ENCODE measurements around the gene TAS2R30.
A peak's percentile ranks its signal among the peaks of the same experiment; 100 is the strongest.

The TAS2R30 gene

GRCh38 chr12:11134305-11134704 lies at the start of gene TAS2R30:
Gene TAS2R30 (minus strand): TSS chr12:11134644. CDS start chr12:11134244, 400 bp downstream.
- H3K27ac Mint-ChIP-seq: no peak within 1 kb of the TSS
- H3K36me3 Mint-ChIP-seq (ENCODE audit: low read depth): peaks cover 36% of the 10 kb centered on the region
- TF ChIP-seq CTCF (IDR thresholded peaks at IDR 0.05; ENCODE audit: unreplicated experiment in 3 of 3): no peak
- H3K9me3 Mint-ChIP-seq: no peaks in the 10 kb centered on the region
- H3K4me1 Mint-ChIP-seq: no peaks in the 10 kb centered on the region
- H3K27me3 Mint-ChIP-seq (ENCODE audit: low read depth): no peaks in the 10 kb centered on the region
- H3K4me3 Mint-ChIP-seq: no peak within 1 kb of the TSS

GRCh38 chr12:11183011-11183410 lies 48.6 kb upstream of the TAS2R30 start:
- Mint-ChIP-seq H3K27ac (no peak overlapping the region), H3K4me1 (no peaks in the 10 kb centered on the region), H3K27me3 (ENCODE audit: low read depth) (no peaks in the 10 kb centered on the region), H3K36me3 (ENCODE audit: low read depth) (no peaks in the 10 kb centered on the region), H3K9me3 (no peaks in the 10 kb centered on the region), H3K4me3 (no peak overlapping the region)
- TF ChIP-seq CTCF (IDR thresholded peaks at IDR 0.05; ENCODE audit: unreplicated experiment in 3 of 3): no peak

- Mint-ChIP-seq H3K9me3 (no peaks in the 10 kb centered on the region), H3K36me3 (ENCODE audit: low read depth) (no peaks in the 10 kb centered on the region), H3K4me1 (no peaks in the 10 kb centered on the region), H3K4me3 (no peak overlapping the region), H3K27me3 (ENCODE audit: low read depth) (no peaks in the 10 kb centered on the region), H3K27ac (no peak overlapping the region)
- no peak for TF ChIP-seq CTCF (IDR thresholded peaks at IDR 0.05; ENCODE audit: unreplicated experiment in 3 of 3)
Measured at GRCh38 chr12:11182529-11182928, 48.1 kb upstream of the TAS2R30 start.

- peaks cover 1% of the 10 kb centered on the region for H3K4me1 Mint-ChIP-seq
- no peak overlapping the region for H3K27ac Mint-ChIP-seq
- no peaks in the 10 kb centered on the region for H3K27me3 Mint-ChIP-seq (ENCODE audit: low read depth)
- peaks cover 16% of the 10 kb centered on the region for H3K36me3 Mint-ChIP-seq (ENCODE audit: low read depth)
- TF ChIP-seq CTCF (IDR thresholded peaks at IDR 0.05; ENCODE audit: unreplicated experiment in 3 of 3): no peak
- H3K4me3 Mint-ChIP-seq: no peak overlapping the region
- H3K9me3 Mint-ChIP-seq: no peaks in the 10 kb centered on the region
Measured at GRCh38 chr12:11178250-11178649, 43.8 kb upstream of the TAS2R30 start.

- no peak overlapping the region for H3K4me3 Mint-ChIP-seq
- peaks cover 33% of the 10 kb centered on the region for H3K36me3 Mint-ChIP-seq (ENCODE audit: low read depth)
- TF ChIP-seq CTCF (IDR thresholded peaks at IDR 0.05; ENCODE audit: unreplicated experiment in 3 of 3): no peak
- H3K27me3 Mint-ChIP-seq (ENCODE audit: low read depth): no peaks in the 10 kb centered on the region
- no peaks in the 10 kb centered on the region for H3K9me3 Mint-ChIP-seq
- no peak overlapping the region for H3K27ac Mint-ChIP-seq
- H3K4me1 Mint-ChIP-seq: peaks cover 38% of the 10 kb centered on the region
Measured at GRCh38 chr12:11174022-11174421, 39.6 kb upstream of the TAS2R30 start.

- Mint-ChIP-seq H3K27ac (peak overlapping the region; percentile 99 to 100 (median 100)), H3K4me3 (peak overlapping the region; percentile 96 to 98 (median 96)), H3K9me3 (no peaks in the 10 kb centered on the region), H3K4me1 (peaks cover 46% of the 10 kb centered on the region), H3K36me3 (ENCODE audit: low read depth) (peaks cover 47% of the 10 kb centered on the region), H3K27me3 (ENCODE audit: low read depth) (no peaks in the 10 kb centered on the region)
- no peak for TF ChIP-seq CTCF (IDR thresholded peaks at IDR 0.05; ENCODE audit: unreplicated experiment in 3 of 3)
Measured at GRCh38 chr12:11171969-11172675, 37.7 kb upstream of the TAS2R30 start.

Data from nephron (organoid).